ENCODE results near the gene PODXL.

GRCh38 chr7:131604841-131605279, 48.4 kb upstream of the PODXL start:
- TF ChIP-seq POLR2A (IDR thresholded peaks at IDR 0.05; ENCODE audit: low read depth, low read length) (no peak), POLR2AphosphoS5 (IDR thresholded peaks at IDR 0.05; ENCODE audit: low read depth, low read length) (no peak)
